ENCODE results near the gene SSX2IP. TPM values are rescaled to one million over a fixed set of nuclear protein-coding genes. Genes with fewer than 3 reads are reported as not detected.
A peak's percentile ranks its signal among the peaks of the same experiment; 100 is the strongest.

Gene SSX2IP
- total RNA-seq, 4 donors from 2014 or later = 2.9 to 34.3 (median 19.2) TPM

DNA sequence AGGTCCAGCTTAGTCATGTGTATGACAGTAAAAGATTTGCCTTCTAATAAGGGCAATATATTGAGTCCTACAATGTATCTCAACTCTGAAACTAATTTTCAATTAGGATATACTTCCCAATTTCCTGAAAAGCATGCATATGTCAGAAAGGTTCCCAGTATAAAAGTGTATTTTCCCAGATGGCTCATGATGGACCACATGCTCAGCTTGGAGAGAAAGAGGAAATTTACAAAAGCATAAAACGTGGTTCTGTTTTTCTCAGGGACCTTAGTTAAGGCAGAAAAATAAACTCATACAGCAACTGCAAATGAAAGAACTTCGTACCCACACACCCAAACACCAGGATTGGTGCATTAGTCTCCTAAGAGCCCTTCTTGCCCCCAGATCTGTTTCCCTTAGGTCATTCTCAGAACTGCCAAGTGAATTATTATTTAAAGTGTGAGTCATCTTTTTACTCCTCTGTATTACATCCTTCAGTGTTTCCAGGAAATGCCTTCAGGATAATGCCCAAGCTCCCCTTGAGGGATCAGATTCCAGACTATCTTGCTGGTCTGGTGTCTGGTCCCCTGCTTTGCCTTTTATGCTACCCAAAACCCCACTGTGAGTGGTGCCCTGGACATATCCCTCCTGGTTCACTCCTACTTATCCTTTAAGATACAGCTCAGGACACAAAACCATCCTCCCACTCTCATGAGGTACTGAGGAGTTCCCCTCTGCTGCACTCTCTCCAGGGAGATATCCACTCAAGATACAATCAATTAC is 57.4 kb downstream of the SSX2IP start:
- TF ChIP-seq, protein P1, sequence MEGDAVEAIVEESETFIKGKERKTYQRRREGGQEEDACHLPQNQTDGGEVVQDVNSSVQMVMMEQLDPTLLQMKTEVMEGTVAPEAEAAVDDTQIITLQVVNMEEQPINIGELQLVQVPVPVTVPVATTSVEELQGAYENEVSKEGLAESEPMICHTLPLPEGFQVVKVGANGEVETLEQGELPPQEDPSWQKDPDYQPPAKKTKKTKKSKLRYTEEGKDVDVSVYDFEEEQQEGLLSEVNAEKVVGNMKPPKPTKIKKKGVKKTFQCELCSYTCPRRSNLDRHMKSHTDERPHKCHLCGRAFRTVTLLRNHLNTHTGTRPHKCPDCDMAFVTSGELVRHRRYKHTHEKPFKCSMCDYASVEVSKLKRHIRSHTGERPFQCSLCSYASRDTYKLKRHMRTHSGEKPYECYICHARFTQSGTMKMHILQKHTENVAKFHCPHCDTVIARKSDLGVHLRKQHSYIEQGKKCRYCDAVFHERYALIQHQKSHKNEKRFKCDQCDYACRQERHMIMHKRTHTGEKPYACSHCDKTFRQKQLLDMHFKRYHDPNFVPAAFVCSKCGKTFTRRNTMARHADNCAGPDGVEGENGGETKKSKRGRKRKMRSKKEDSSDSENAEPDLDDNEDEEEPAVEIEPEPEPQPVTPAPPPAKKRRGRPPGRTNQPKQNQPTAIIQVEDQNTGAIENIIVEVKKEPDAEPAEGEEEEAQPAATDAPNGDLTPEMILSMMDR (IDR thresholded peaks at IDR 0.05) = no peak
- TF ChIP-seq POLR2A (IDR thresholded peaks at IDR 0.05) = no peak
- no peaks in the 10 kb centered on the region for H3K27me3 ChIP-seq
- no peak overlapping the region for H3K4me3 ChIP-seq
- H3K9me3 ChIP-seq = no peaks in the 10 kb centered on the region
- peak overlapping the region in 1 of 2 donors; percentile 5 for H3K27ac ChIP-seq
- intact Hi-C loops (cut with DNase I; ENCODE audit: low total_unique reads) = no loop called here
- no peaks in the 10 kb centered on the region for H3K36me3 ChIP-seq
- DNase-seq = no peak
- no peaks in the 10 kb centered on the region for H3K4me1 ChIP-seq

DNA sequence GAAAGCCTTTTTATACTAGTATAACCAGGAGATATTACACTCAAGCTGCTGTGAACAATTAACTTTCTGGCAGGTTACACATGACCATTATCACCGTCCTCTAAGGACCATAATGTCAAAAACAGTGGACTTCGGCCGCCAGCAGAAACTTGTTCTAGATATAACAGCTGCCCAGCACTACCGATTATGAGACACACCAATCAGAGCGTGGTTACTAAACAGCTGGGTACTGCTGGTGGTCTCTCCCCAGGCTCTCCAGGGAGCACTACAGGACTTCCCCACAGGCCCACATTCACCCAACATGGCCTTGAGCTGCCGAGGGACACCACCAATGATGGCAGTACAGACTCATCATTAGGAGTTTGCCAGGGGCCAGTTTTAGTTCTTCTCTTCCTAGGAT is 58.1 kb downstream of the SSX2IP start:
- intact Hi-C loops (cut with DNase I; ENCODE audit: low total_unique reads) = no loop called here
- Histone ChIP-seq H3K4me1 (no peaks in the 10 kb centered on the region), H3K9me3 (no peaks in the 10 kb centered on the region), H3K36me3 (no peaks in the 10 kb centered on the region), H3K4me3 (no peak overlapping the region), H3K27ac (peak overlapping the region in 1 of 2 donors; percentile 5), H3K27me3 (no peaks in the 10 kb centered on the region)
- DNase-seq = no peak
- TF ChIP-seq, protein P1 (IDR thresholded peaks at IDR 0.05) = no peak
- no peak for TF ChIP-seq POLR2A (IDR thresholded peaks at IDR 0.05)

DNA sequence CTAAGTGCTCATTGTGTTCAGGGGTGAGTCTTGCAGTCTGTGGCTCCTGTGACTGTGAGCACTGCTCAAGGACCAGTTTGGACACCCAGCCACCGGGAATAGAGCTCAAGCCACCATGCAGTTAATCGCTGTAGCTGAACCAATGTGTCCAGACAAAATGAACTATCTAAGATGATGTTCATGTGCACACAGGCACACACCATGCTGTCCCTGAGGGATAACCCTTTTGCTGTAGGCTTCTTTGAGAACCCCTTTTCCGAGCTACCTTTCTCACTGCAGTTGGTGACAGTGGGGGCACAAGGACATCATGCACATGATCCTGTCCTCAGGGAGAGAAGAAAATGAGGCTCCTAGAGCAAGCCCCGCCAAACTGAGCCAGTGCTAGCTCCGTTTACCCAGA is 65.4 kb downstream of the SSX2IP start:
- no peaks in the 10 kb centered on the region for H3K4me1 ChIP-seq
- H3K27me3 ChIP-seq = no peaks in the 10 kb centered on the region
- TF ChIP-seq POLR2A (IDR thresholded peaks at IDR 0.05) = no peak
- TF ChIP-seq, protein P1 (IDR thresholded peaks at IDR 0.05) = no peak
- no peaks in the 10 kb centered on the region for H3K36me3 ChIP-seq
- no peak overlapping the region for H3K4me3 ChIP-seq
- H3K27ac ChIP-seq = no peak overlapping the region
- no peaks in the 10 kb centered on the region for H3K9me3 ChIP-seq
- intact Hi-C loops (cut with DNase I; ENCODE audit: low total_unique reads) = no loop called here
- no peak for DNase-seq

DNA sequence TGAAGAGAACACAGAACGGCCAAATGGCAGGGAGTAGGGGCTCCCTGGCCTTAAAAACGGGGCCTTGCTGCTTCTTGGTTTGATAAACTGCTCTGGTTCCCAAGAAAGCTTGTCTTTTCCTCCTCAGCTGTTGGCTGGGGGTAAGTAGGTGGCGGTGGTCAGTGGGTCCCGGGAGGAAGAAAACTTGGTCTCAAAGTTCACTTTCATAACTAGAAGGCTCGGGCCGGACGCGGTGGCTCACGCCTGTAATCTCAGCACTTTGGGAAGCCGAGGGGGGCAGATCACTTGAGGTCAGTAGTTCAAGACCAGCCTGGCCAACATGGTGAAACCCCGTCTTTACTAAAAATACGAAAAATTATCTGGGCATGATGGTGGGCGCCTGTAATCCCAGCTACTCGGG is 68.7 kb downstream of the SSX2IP start:
- intact Hi-C loops (cut with DNase I; ENCODE audit: low total_unique reads) = no loop called here
- DNase-seq = no peak
- H3K27ac ChIP-seq = no peak overlapping the region
- no peak overlapping the region for H3K4me3 ChIP-seq
- no peaks in the 10 kb centered on the region for H3K9me3 ChIP-seq
- no peaks in the 10 kb centered on the region for H3K4me1 ChIP-seq
- TF ChIP-seq, protein P1 (IDR thresholded peaks at IDR 0.05) = no peak
- no peak for TF ChIP-seq POLR2A (IDR thresholded peaks at IDR 0.05)
- H3K36me3 ChIP-seq = no peaks in the 10 kb centered on the region
- H3K27me3 ChIP-seq = no peaks in the 10 kb centered on the region

DNA sequence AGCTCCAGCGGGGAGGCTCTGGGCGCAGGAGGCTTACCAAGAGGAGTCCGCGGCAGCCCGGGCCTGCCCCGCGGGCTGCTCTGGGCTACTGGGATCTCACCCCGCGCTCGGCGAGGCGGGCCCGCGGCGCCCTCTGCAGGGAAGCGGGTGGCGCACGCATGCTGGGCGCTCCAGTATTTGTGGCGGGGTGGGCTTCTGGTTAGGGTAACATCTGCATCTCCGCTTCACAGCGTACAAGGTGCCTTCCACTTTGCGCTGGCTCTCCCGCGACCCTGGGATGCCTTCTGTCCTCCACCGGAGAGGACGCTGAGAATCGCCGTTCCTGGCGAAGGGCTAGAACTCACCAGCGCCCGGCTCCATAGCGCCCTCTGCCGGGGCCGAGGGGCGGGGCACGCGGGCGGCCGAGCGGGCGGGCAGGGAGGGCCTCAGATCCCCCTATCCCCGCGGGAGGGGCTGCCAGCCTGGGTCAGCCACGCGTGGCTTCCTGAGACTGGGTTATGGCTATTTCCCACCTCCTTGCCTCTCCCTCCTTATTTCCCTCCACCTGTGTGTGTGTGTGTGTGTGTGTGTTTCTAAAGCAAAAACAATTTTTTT is 69.4 kb downstream of the SSX2IP start:
- H3K27ac ChIP-seq = peak overlapping the region; percentile 62 to 67
- intact Hi-C loops (cut with DNase I; ENCODE audit: low total_unique reads) = no loop called here

More for the DNA sequence above, 69.4 kb downstream of the SSX2IP start:
- H3K36me3 ChIP-seq = no peaks in the 10 kb centered on the region
- peak in 1 of 2 donors; percentile 37 for TF ChIP-seq POLR2A (IDR thresholded peaks at IDR 0.05)
- TF ChIP-seq, protein P1 (IDR thresholded peaks at IDR 0.05) = peak; percentile 83 to 96 (median 89)
- H3K9me3 ChIP-seq = no peaks in the 10 kb centered on the region
- H3K4me1 ChIP-seq = no peaks in the 10 kb centered on the region
- DNase-seq = peak; percentile 68 to 82
- H3K4me3 ChIP-seq = peak overlapping the region; percentile 43 to 62
- H3K27me3 ChIP-seq = no peaks in the 10 kb centered on the region

Data from uterus (tissue), 4 donors.